Ishikawa (cell line): ENCODE data around the gene UVSSA.

Experiments
- CREB1 ChIP-seq: IDR thresholded peaks from 2 replicates; pipeline ENCODE4 v1.6.1; 2012; ENCODE audit warnings: low read depth
- EGR1 ChIP-seq: IDR thresholded peaks from 2 replicates; pipeline ENCODE4 v1.6.1; 2012
- EP300 ChIP-seq: IDR thresholded peaks from 2 replicates; pipeline ENCODE4 v1.6.1; 2012; ENCODE audit warnings: borderline replicate concordance
- FOXM1 ChIP-seq: IDR thresholded peaks from 2 replicates; pipeline ENCODE4 v1.6.1; 2012; ENCODE audit warnings: low read depth, borderline replicate concordance
- MAX ChIP-seq: IDR thresholded peaks from 2 replicates; pipeline ENCODE4 v1.6.1; 2012
- NFIC ChIP-seq: IDR thresholded peaks from 2 replicates; pipeline ENCODE4 v1.6.1; 2012
- RAD21 ChIP-seq: IDR thresholded peaks from 2 replicates; pipeline ENCODE4 v1.6.1; 2012; ENCODE audit warnings: low read depth
- REST ChIP-seq: IDR thresholded peaks from 2 replicates; pipeline ENCODE4 v1.6.1; 2012; ENCODE audit warnings: low read depth, mild to moderate bottlenecking
- TAF1 ChIP-seq: IDR thresholded peaks from 2 replicates; pipeline ENCODE4 v1.6.1; 2012; ENCODE audit warnings: low read depth, mild to moderate bottlenecking
- TCF12 ChIP-seq: IDR thresholded peaks from 2 replicates; pipeline ENCODE4 v1.6.1; 2012; ENCODE audit warnings: low read depth
- TEAD4 ChIP-seq: IDR thresholded peaks from 2 replicates; pipeline ENCODE4 v1.6.1; 2012
- USF1 ChIP-seq: IDR thresholded peaks from 2 replicates; pipeline ENCODE4 v1.6.1; 2012
- YY1 ChIP-seq: IDR thresholded peaks from 2 replicates; pipeline ENCODE4 v1.6.1; 2012; ENCODE audit warnings: low read depth
- ZBTB7A ChIP-seq: IDR thresholded peaks from 2 replicates; pipeline ENCODE4 v1.6.1; 2012; ENCODE audit warnings: low read depth

UVSSA gene

GRCh38 chr4:1419708-1420107, 72.7 kb downstream of the UVSSA start:
- TF ChIP-seq TCF12 (no peak), RAD21 (no peak), CREB1 (no peak), EP300 (no peak)

GRCh38 chr4:1421657-1422056, 74.6 kb downstream of the UVSSA start:
- TF ChIP-seq ZBTB7A (no peak), REST (peak; percentile 43; the same call in 1 of the 2 replicates)

GRCh38 chr4:1427010-1427409, 80.0 kb downstream of the UVSSA start:
- TF ChIP-seq TEAD4, result no peak
- TF ChIP-seq FOXM1, result no peak
- TF ChIP-seq TCF12, result no peak
- no peak for TF ChIP-seq USF1
- TF ChIP-seq TAF1, result no peak
- no peak for TF ChIP-seq EGR1
- no peak for TF ChIP-seq YY1
- no peak for TF ChIP-seq RAD21
- no peak for TF ChIP-seq NFIC
- no peak for TF ChIP-seq EP300
- no peak for TF ChIP-seq MAX
